Panc1 (cell line): Measurements from ENCODE around the gene CLEC4M.

Source experiments
- CTCF ChIP-seq: fragments of 450-650 bp; IDR thresholded peaks from 2 replicates; pipeline ENCODE4 v1.5.1; 2017; ENCODE audit warnings: mild to moderate bottlenecking
- REST ChIP-seq, 2 experiments: IDR thresholded peaks; 2 replicates each; pipeline ENCODE4 v1.6.1; 2011 to 2012; ENCODE audit warnings: low read depth in 2 of 2, control low read depth in 1 of 2, low read length in 1 of 2, mild to moderate bottlenecking in 1 of 2, moderate library complexity in 1 of 2; ENCODE audit not compliant: insufficient read depth in 1 of 2
- SIN3A ChIP-seq: IDR thresholded peaks from 2 replicates; pipeline ENCODE4 v1.6.1; 2012; ENCODE audit warnings: low read depth, mild to moderate bottlenecking, low read length, moderate library complexity, borderline replicate concordance; ENCODE audit not compliant: insufficient read depth
- TCF7L2 ChIP-seq: IDR thresholded peaks from 2 replicates; pipeline ENCODE4 v1.6.1; 2011; ENCODE audit warnings: mild to moderate bottlenecking, low read depth, low read length, inconsistent platforms

- TF ChIP-seq CTCF (no peak), TCF7L2 (no peak), SIN3A (no peak), REST (IDR thresholded peaks at IDR 0.05; ENCODE audit: insufficient read depth in 1 of 2, low read depth in 2 of 2, low read length in 1 of 2) (no peak)
Measured at GRCh38 chr19:7731615-7732014, 31.4 kb upstream of the CLEC4M start.
